Inferior parietal cortex (tissue), 1 donor: Measurements from ENCODE around the gene HSPA1A.
"Not testable (repeated sequence)": the region's sequence is repeated elsewhere in the genome, so short reads cannot be mapped to it uniquely, and the experiment has no call there.

ENCODE experiments used
- DNase-seq: peaks from one replicate; pipeline ENCODE4 v3.0.0-alpha.2; 2016; ENCODE audit errors: extremely low spot score

Gene HSPA1A

GRCh38 chr6:31811645-31812044 lies 3.7 kb upstream of the HSPA1A start:
- DNase-seq: no peak

GRCh38 chr6:31813465-31813849 lies 1.9 kb upstream of the HSPA1A start:
- DNase-seq: peak; percentile 12

GRCh38 chr6:31814677-31815024 lies 692 bp upstream of the HSPA1A start:
- DNase-seq: peak; percentile 94

- DNase-seq: not testable (repeated sequence)
These were observed 2.0 kb downstream of the HSPA1A start for GRCh38 chr6:31817133-31817928.

GRCh38 chr6:31817929-31818511 lies 2.7 kb downstream of the HSPA1A start:
- peak; percentile 55 for DNase-seq

GRCh38 chr6:31819871-31820299 lies 4.5 kb downstream of the HSPA1A start:
- DNase-seq: no peak

- DNase-seq: not testable (repeated sequence)
These were observed 5.1 kb downstream of the HSPA1A start for GRCh38 chr6:31820399-31820798.

GRCh38 chr6:31821301-31822035 lies 6.1 kb downstream of the HSPA1A start:
- peak; percentile 87 for DNase-seq

GRCh38 chr6:31822036-31822821 lies 6.9 kb downstream of the HSPA1A start:
- peak; percentile 91 for DNase-seq

GRCh38 chr6:31823592-31824196 lies 8.4 kb downstream of the HSPA1A start:
- peak; percentile 8 for DNase-seq

- DNase-seq: no peak
These were observed 10.2 kb downstream of the HSPA1A start for GRCh38 chr6:31825553-31825952.

- DNase-seq: no peak
These were observed 11.5 kb downstream of the HSPA1A start for GRCh38 chr6:31826793-31827285.

GRCh38 chr6:31827286-31828079 lies 12.1 kb downstream of the HSPA1A start, which contains the start of gene HSPA1B:
TSS of gene HSPA1B (plus strand) at chr6:31827738. CDS start at chr6:31827951, 213 bp downstream.
- DNase-seq: peak; percentile 100

- DNase-seq: peak; percentile 84
These were observed 14.4 kb downstream of the HSPA1A start for GRCh38 chr6:31829633-31830283.

- no peak for DNase-seq
These were observed 15.6 kb downstream of the HSPA1A start for GRCh38 chr6:31830886-31831335.

GRCh38 chr6:31831350-31832215 lies 16.2 kb downstream of the HSPA1A start:
- no peak for DNase-seq

GRCh38 chr6:31834367-31835250 lies 19.3 kb downstream of the HSPA1A start:
- DNase-seq: peak; percentile 93

- no peak for DNase-seq
These were observed 20.7 kb downstream of the HSPA1A start for GRCh38 chr6:31836047-31836473.
